Vagina (tissue), 2 donors: ENCODE measurements around the gene TTC28. TPM values are rescaled to one million over a fixed set of nuclear protein-coding genes. Genes with fewer than 3 reads are reported as not detected.

ENCODE experiments used
- DNase-seq, 2 donors: peaks; one replicate each; pipeline ENCODE4 v3.0.0-alpha.2; 2017; ENCODE audit errors: extremely low spot score in 2 of 2
- H3K27ac ChIP-seq: fragments of 200-600 bp; sonication (generic); one replicate; pipeline ENCODE4 v1.5.1; 2019
- H3K27me3 ChIP-seq: fragments of 200-600 bp; sonication (generic); one replicate; pipeline ENCODE4 v1.5.1; 2019
- H3K36me3 ChIP-seq, 2 donors: fragments of 200-600 bp; sonication (generic); one replicate each; pipeline ENCODE4 v1.5.1; 2017 to 2019
- H3K4me1 ChIP-seq: fragments of 200-600 bp; sonication (generic); one replicate; pipeline ENCODE4 v1.5.1; 2019
- H3K4me3 ChIP-seq, 2 donors: fragments of 200-600 bp; sonication (generic); 1 replicate in 1 of 2; 2 replicates in 1 of 2; pipeline ENCODE4 v1.5.1; 2016 to 2019
- H3K9me3 ChIP-seq: fragments of 200-600 bp; sonication (generic); one replicate; pipeline ENCODE4 v1.5.1; 2019
- POLR2A ChIP-seq, 2 donors: fragments of 450-650 bp; IDR thresholded peaks; one replicate each; pipeline ENCODE4 v1.6.1; 2017; ENCODE audit warnings: antibody characterized with exemption in 2 of 2, mild to moderate bottlenecking in 2 of 2, moderate library complexity in 2 of 2
- POLR2AphosphoS5 ChIP-seq, 2 donors: sonication (generic); formaldehyde crosslinking; IDR thresholded peaks; one replicate each; pipeline ENCODE4 v1.9.0; 2017; ENCODE audit warnings: antibody characterized with exemption in 2 of 2, mild to moderate bottlenecking in 2 of 2, low read depth in 1 of 2; ENCODE audit not compliant: insufficient read depth in 1 of 2
- intact Hi-C: fragments of 100-400 bp; cut with DNase I; formaldehyde crosslinking; loops from one replicate; pipeline ENCODE4 v1.15.1; 2023
- total RNA-seq: library from RNA; depleted of rRNA; stranded (reverse); fragments of >200 nt; gene quantifications from one replicate; pipeline ENCODE4 v1.2.3, GENCODE V29; 2016
- TF ChIP-seq, protein P1 (sequence below), 3 experiments: fragments of 450-650 bp in 2 of 3; fragments of 200-600 bp in 1 of 3; sonication (generic) in 1 of 3; IDR thresholded peaks; one replicate each; pipeline ENCODE4 v1.5.1; 2017 to 2019; ENCODE audit warnings: antibody characterized with exemption in 3 of 3, mild to moderate bottlenecking in 2 of 3, moderate library complexity in 2 of 3

Gene TTC28
- total RNA-seq, 1 donor from 2014 or later: 41.7 TPM

DNA sequence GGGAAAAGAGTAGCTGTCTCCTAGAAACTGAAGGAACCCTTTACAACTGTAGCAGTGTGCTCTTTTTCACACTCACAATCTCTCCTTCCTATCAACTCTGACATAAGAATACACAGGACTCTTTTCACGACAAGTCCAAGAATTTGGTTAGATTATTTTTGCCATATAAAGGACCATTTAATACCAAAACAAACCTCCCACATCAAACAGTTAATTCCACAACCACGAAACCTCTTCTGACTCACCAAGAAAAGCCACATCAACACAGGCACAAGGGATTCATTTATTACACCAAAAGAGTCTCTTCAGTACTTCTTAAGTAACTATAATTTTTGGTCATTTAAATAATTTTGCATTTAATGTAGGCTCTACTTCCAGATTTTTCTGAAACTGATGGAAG is 538.0 kb downstream of the TTC28 start:
- H3K27ac ChIP-seq: peak overlapping the region; percentile 9
- no peaks in the 10 kb centered on the region for H3K27me3 ChIP-seq

DNA sequence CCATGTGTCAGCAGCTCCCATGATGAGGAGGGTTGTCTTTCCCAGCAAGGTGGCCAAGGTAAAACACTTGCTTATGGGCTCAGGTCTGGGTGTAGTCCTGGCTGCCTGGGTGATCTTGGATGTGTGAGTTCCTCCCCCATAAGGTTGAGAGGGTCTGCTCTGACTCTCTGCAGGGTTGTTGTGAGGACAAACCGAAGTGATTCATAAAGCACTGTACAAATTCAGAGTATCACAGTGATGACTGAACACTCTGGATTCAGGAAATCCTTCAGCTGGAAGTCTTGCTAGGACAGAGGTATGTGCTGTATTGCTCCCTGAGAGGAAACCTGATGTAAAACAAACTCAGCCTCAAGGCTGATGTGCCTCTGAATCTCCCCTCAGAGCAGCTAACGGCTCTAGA is 539.7 kb downstream of the TTC28 start:
- intact Hi-C loops: no loop called here
- no peak overlapping the region for H3K27ac ChIP-seq

More for the DNA sequence above, 538.0 kb downstream of the TTC28 start:
- H3K4me1 ChIP-seq: peaks cover 46% of the 10 kb centered on the region
- no peak overlapping the region for H3K4me3 ChIP-seq
- no peak for DNase-seq
- H3K9me3 ChIP-seq: no peaks in the 10 kb centered on the region
- intact Hi-C loops: no loop called here
- no peak for TF ChIP-seq POLR2A (IDR thresholded peaks at IDR 0.05)
- H3K36me3 ChIP-seq: no peaks in the 10 kb centered on the region

GRCh38 chr22:28139516-28139915 is 540.1 kb downstream of the TTC28 start:
- DNase-seq: no peak
- Histone ChIP-seq H3K27ac (no peak overlapping the region), H3K36me3 (no peaks in the 10 kb centered on the region), H3K27me3 (no peaks in the 10 kb centered on the region), H3K4me1 (peaks cover 39% of the 10 kb centered on the region), H3K9me3 (no peaks in the 10 kb centered on the region), H3K4me3 (no peak overlapping the region)
- TF ChIP-seq, protein P1, sequence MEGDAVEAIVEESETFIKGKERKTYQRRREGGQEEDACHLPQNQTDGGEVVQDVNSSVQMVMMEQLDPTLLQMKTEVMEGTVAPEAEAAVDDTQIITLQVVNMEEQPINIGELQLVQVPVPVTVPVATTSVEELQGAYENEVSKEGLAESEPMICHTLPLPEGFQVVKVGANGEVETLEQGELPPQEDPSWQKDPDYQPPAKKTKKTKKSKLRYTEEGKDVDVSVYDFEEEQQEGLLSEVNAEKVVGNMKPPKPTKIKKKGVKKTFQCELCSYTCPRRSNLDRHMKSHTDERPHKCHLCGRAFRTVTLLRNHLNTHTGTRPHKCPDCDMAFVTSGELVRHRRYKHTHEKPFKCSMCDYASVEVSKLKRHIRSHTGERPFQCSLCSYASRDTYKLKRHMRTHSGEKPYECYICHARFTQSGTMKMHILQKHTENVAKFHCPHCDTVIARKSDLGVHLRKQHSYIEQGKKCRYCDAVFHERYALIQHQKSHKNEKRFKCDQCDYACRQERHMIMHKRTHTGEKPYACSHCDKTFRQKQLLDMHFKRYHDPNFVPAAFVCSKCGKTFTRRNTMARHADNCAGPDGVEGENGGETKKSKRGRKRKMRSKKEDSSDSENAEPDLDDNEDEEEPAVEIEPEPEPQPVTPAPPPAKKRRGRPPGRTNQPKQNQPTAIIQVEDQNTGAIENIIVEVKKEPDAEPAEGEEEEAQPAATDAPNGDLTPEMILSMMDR (IDR thresholded peaks at IDR 0.05): no peak
- TF ChIP-seq POLR2AphosphoS5 (IDR thresholded peaks at IDR 0.05; ENCODE audit: insufficient read depth in 1 of 2, low read depth in 1 of 2): no peak
- intact Hi-C loops: no loop called here

More for the DNA sequence above, 539.7 kb downstream of the TTC28 start:
- Histone ChIP-seq H3K9me3 (no peaks in the 10 kb centered on the region), H3K4me3 (no peak overlapping the region), H3K27me3 (no peaks in the 10 kb centered on the region), H3K4me1 (peaks cover 43% of the 10 kb centered on the region), H3K36me3 (no peaks in the 10 kb centered on the region)
- TF ChIP-seq POLR2A (IDR thresholded peaks at IDR 0.05): no peak
- TF ChIP-seq, protein P1 (IDR thresholded peaks at IDR 0.05): no peak
- TF ChIP-seq POLR2AphosphoS5 (IDR thresholded peaks at IDR 0.05; ENCODE audit: insufficient read depth in 1 of 2, low read depth in 1 of 2): no peak
- no peak for DNase-seq

DNA sequence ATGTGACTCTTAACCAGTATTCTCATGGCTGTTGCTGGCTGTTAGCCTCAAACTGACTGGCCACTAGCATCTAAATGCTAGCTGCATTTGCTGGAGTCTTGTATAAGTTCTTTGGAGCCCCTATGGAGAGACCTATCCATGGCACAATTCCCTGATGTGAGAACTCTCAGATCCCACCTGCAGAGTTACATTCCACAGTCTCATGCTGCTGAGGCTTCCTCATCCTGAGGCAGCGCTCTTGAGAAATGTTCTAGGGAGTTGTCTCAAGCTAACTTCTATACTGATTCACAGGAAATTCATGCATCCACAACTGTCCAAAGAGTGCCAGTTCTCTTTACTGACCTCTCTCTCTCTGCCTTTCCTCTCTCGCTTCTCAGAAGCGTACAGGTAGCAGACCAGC is 542.6 kb downstream of the TTC28 start:
- intact Hi-C loops: no loop called here
- no peaks in the 10 kb centered on the region for H3K27me3 ChIP-seq
- no peak overlapping the region for H3K27ac ChIP-seq
- H3K4me3 ChIP-seq: no peak overlapping the region
- no peak for DNase-seq
- no peaks in the 10 kb centered on the region for H3K36me3 ChIP-seq
- H3K4me1 ChIP-seq: peaks cover 18% of the 10 kb centered on the region
- TF ChIP-seq POLR2AphosphoS5 (IDR thresholded peaks at IDR 0.05; ENCODE audit: insufficient read depth in 1 of 2, low read depth in 1 of 2) (no peak), POLR2A (IDR thresholded peaks at IDR 0.05) (no peak)
- TF ChIP-seq, protein P1 (IDR thresholded peaks at IDR 0.05): no peak
- H3K9me3 ChIP-seq: no peaks in the 10 kb centered on the region

DNA sequence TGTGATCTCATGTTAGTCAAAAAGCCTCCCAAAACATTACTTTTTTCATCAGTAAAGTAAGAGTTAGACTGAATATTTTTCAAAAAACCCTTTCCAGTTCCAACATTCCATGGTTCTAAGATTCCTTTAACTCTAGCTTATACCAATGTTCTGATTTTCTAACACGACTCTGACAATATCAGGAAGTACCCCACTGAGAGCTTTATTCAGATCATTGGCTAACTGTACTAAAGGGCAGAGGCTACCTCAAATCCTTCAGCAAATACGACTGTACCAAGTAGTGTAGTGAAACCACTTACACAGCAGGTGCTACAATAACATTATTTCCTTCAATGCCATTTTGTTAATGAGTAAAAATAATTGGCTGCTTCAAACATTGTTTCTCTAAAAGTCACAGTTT is 547.2 kb downstream of the TTC28 start:
- TF ChIP-seq, protein P1 (IDR thresholded peaks at IDR 0.05): no peak
- TF ChIP-seq POLR2A (IDR thresholded peaks at IDR 0.05): no peak
- TF ChIP-seq POLR2AphosphoS5 (IDR thresholded peaks at IDR 0.05; ENCODE audit: insufficient read depth in 1 of 2, low read depth in 1 of 2): no peak
- H3K9me3 ChIP-seq: no peaks in the 10 kb centered on the region
- DNase-seq: no peak
- intact Hi-C loops: no loop called here
- H3K4me3 ChIP-seq: no peak overlapping the region
- H3K27me3 ChIP-seq: no peaks in the 10 kb centered on the region
- H3K27ac ChIP-seq: no peak overlapping the region
- no peaks in the 10 kb centered on the region for H3K4me1 ChIP-seq
- H3K36me3 ChIP-seq: no peaks in the 10 kb centered on the region
